NCI-H1048 (cell line): Measurements from ENCODE around the gene OVCH1.

ENCODE experiments used
- DNase-seq: peaks from one replicate; lab custom pipeline; 2025; lab: John Stamatoyannopoulos, UW

The OVCH1 gene

GRCh38 chr12:29497588-29497987 lies at the start of gene OVCH1:
TSS of gene OVCH1 (minus strand) at chr12:29497686. CDS start at chr12:29497686, 0 bp downstream.
- no peak for DNase-seq

- no peak for DNase-seq
Measured at GRCh38 chr12:29547151-29547632, 49.7 kb upstream of the OVCH1 start.

- no peak for DNase-seq
Measured at GRCh38 chr12:29546000-29546399, 48.5 kb upstream of the OVCH1 start.

GRCh38 chr12:29545102-29545467 lies 47.6 kb upstream of the OVCH1 start:
- no peak for DNase-seq

GRCh38 chr12:29544428-29545101 lies 47.1 kb upstream of the OVCH1 start:
- DNase-seq, result no peak

- DNase-seq, result no peak
Measured at GRCh38 chr12:29543036-29543435, 45.5 kb upstream of the OVCH1 start.

GRCh38 chr12:29537298-29537697 lies 39.8 kb upstream of the OVCH1 start:
- DNase-seq, result no peak

- DNase-seq, result no peak
Measured at GRCh38 chr12:29534935-29535334, 37.4 kb upstream of the OVCH1 start.

- no peak for DNase-seq
Measured at GRCh38 chr12:29533815-29534489, 36.5 kb upstream of the OVCH1 start.

GRCh38 chr12:29531471-29531870 lies 34.0 kb upstream of the OVCH1 start:
- DNase-seq, result no peak

GRCh38 chr12:29530436-29530835 lies 33.0 kb upstream of the OVCH1 start:
- DNase-seq, result no peak

GRCh38 chr12:29528161-29528560 lies 30.7 kb upstream of the OVCH1 start:
- DNase-seq, result no peak

GRCh38 chr12:29521951-29522350 lies 24.5 kb upstream of the OVCH1 start:
- DNase-seq, result no peak

GRCh38 chr12:29519585-29520182 lies 22.2 kb upstream of the OVCH1 start:
- DNase-seq, result no peak

GRCh38 chr12:29518407-29518806 lies 20.9 kb upstream of the OVCH1 start:
- no peak for DNase-seq

- DNase-seq, result no peak
Measured at GRCh38 chr12:29517264-29517663, 19.8 kb upstream of the OVCH1 start.

- DNase-seq, result no peak
Measured at GRCh38 chr12:29516431-29516875, 19.0 kb upstream of the OVCH1 start.

- DNase-seq, result no peak
Measured at GRCh38 chr12:29510591-29511185, 13.2 kb upstream of the OVCH1 start.

GRCh38 chr12:29509503-29509902 lies 12.0 kb upstream of the OVCH1 start:
- no peak for DNase-seq

GRCh38 chr12:29508949-29509348 lies 11.5 kb upstream of the OVCH1 start:
- no peak for DNase-seq

- no peak for DNase-seq
Measured at GRCh38 chr12:29505122-29505521, 7.6 kb upstream of the OVCH1 start.

GRCh38 chr12:29503283-29503682 lies 5.8 kb upstream of the OVCH1 start:
- no peak for DNase-seq

GRCh38 chr12:29499235-29499634 lies 1.7 kb upstream of the OVCH1 start:
- DNase-seq, result no peak
